GM08714 (cell line): ENCODE results near the gene NADK.

Experiments used
- H3K4me3 ChIP-seq: fragments of 200-500 bp; sonication (Bioruptor generic); 2 replicates; pipeline ENCODE4 v1.5.1; 2014; ENCODE audit warnings: mild to moderate bottlenecking, low read length, inconsistent platforms
- ZNF274 ChIP-seq: IDR thresholded peaks from 2 replicates; pipeline ENCODE4 v1.6.1; 2012; ENCODE audit warnings: mild to moderate bottlenecking, low read depth, low read length

NADK gene

DNA sequence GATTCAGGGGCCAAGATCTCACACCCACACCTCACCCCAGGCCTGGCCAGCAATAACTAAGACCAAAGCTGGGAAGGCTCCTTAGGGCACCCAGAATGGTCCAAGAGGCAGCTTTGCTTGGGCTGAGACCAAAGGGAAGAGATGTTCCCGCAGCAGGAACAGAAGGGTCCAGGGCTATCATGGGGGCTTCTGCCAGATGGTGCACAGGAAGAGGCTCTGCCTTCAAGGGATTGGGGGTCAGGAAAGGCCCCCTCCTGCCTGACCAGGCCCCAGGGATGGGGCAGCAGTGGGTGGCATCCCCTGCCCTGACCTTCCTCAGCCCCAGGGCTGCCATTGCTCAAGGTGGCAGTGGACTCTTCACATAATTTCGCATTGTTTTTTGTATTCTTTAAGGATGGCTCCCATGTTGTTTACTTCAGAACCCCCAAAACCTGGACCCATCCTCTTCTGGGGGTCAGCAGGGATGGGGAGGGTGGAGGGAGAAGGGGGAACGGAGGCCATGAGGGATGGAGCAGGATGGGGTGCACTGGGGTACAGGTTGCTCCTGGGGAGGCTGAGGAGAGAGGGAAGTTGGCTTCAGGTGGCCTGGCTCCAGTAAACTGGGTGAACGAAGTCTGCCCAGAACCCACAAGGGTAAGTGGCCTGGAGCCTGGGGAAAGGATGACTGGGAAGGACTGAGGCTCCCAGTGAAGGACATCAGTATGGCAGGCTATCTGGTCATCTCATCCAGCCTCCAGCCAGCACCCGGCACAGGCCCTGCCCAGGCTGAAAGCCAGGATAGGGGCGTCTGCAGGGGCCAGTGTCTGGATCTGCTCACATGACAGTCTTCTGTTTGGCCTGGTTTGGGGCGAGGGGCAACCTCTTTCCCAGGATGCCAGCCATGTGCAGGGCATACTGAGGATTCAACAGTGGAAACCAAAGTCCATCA, 2.6 kb upstream of the NADK start:
- no peak for TF ChIP-seq ZNF274
- no peak overlapping the region for H3K4me3 ChIP-seq

DNA sequence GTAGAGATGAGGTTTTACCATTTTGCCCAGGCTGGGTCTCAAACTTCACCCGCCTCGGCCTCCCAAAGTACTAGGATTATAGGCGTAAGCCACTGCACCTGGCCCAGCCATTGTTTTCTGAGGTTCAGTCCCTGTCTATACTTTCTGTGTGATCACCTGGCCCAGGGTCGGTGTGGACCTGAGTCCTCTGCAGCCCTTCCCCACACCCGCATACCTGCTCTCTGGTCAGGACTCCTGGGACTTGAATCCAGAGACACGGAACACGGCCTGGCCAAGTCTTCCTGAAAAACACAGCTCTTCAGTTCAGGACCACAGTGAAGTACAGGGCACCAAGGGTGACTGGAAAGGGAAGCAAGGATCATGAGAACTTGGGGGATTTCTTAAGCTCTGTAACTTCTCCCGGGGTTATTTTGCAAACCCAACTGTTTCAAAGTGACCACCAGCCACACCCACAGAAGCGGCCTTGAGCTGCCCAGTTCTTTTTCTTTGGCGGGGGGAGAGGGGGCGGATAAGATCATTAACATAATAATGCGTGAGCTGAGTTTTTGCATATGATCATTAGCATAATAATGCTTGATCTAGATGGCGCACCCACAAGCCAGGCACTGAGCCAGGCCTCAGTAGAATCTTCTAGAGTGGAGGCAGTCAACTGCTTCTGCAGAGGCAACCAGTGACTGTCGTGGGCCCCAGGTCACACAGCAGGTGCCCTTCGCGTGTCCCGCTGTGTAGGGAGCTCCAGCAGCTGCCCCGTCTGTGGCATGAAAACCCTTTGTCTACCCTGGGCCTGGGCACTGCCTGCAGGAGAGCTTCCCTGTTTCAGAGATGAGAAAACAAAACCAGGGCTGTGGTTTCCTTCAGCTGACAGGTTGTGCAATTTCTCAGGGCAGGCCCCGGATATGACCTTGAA, 1.7 kb upstream of the NADK start:
- no peak for TF ChIP-seq ZNF274
- peak overlapping the region; percentile 21; the same call in 1 of the 2 replicates for H3K4me3 ChIP-seq

DNA sequence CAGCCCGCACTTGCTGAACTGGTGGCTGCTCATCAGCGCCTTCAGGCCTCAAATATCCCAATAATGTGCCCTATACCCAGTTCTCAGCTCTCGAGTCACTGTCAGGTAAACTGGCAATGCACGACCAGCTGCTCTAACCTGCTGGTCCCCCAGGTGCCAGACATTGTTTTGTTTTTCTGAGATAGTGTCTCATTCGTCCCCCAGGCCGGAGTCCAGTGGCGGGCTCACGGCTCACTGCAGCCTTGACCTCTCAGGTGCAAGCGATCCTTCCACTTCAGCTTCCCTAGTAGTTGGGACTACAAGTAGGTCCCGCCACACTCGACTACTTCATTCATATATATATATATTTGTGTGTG, 1.0 kb upstream of the NADK start:
- H3K4me3 ChIP-seq = peak overlapping the region; percentile 21; the same call in 1 of the 2 replicates
- TF ChIP-seq ZNF274 = no peak

DNA sequence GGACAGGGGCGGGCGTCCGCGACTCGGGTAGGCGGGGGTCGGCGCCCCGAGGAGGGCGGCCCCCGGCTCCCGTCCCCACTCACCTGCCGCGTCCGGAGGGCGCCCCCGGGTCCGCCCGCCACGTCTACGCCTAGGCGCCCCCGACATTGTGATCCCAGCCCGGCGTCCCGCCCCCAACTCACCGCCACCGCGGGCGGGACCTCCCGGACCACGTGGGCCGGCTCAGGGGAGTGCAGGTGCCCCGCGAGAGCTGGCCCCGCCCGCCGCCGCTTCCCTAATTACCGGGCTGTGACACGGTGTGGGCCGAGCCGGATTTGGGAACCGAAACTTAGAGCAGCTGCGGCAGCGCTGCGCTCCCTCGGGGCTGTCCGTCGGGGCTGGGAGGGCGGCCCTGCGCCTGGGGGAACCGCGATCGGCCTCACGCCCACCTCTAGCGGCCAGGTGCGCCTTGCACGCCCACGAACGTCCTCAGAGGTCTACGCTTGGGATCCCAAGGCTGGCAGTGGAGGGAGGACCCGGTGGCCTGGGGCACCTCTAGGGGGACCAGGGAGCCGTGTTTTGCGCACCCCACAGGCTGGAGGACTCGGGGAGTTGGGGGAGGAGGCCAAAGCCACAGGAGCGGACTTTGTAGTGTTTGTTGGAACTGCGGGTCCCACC, 521 bp upstream of the NADK start:
- peak overlapping the region; percentile 93; the same call in 1 of the 2 replicates for H3K4me3 ChIP-seq
- TF ChIP-seq ZNF274 = no peak

DNA sequence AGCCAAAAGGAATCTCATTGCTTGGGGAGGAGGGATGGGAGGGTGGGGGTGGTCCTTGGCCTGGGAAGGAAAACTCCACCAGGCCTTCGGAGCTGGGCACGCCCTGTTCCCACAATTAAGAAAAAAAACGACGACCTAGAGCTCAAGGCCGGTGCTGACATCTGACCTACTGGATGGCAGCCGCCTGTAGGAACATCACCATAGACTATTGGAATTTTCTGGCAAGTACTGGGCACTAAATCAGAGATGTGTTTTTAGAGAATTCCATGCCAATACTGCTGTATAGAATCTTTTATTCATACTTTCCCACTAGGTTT, 729 bp downstream of the NADK start:
- TF ChIP-seq ZNF274 = no peak
- H3K4me3 ChIP-seq = peak overlapping the region; percentile 93

DNA sequence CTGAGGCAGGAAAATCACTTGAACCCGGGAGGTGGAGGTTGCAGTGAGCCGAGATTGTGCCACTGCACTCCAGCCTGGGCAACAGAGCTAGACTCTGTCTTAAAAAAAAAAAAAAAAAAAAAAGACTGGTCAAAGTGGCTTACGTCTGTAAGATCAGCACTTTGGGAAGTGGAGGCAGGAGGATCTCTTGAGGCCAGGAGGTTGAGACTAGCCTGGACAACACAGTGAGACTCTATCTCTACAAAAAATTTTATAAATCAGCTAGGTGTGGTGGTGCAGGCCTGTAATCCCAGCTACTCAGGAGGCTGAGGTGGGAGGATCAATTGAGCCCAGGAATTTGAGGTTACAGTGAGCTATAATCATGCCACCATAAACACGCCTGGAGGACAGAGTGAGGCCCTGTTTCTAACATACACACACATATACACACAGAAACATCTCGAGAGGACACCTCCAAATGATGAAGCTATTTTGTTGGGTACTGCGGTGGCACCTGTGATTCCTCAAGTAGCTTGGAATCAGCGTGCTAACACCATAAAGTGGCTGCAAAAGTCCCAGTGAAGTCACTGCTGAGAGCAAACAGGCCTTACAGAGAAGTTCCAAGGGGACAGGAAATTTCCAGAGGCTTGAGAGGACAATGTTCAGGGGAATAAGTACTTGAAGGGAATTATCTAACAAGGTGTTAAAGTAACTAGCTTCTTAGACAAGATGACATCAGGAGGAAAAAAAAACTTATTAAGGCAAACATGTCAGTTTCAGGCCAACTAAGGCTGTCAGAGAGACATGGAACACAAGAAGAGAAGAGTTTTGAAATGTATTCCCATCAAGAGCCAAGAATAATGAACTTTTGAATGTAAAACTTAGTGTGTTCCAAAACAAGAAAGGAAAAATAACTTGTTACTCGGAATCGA, 1.3 kb downstream of the NADK start:
- H3K4me3 ChIP-seq = peak overlapping the region; percentile 93
- no peak for TF ChIP-seq ZNF274

DNA sequence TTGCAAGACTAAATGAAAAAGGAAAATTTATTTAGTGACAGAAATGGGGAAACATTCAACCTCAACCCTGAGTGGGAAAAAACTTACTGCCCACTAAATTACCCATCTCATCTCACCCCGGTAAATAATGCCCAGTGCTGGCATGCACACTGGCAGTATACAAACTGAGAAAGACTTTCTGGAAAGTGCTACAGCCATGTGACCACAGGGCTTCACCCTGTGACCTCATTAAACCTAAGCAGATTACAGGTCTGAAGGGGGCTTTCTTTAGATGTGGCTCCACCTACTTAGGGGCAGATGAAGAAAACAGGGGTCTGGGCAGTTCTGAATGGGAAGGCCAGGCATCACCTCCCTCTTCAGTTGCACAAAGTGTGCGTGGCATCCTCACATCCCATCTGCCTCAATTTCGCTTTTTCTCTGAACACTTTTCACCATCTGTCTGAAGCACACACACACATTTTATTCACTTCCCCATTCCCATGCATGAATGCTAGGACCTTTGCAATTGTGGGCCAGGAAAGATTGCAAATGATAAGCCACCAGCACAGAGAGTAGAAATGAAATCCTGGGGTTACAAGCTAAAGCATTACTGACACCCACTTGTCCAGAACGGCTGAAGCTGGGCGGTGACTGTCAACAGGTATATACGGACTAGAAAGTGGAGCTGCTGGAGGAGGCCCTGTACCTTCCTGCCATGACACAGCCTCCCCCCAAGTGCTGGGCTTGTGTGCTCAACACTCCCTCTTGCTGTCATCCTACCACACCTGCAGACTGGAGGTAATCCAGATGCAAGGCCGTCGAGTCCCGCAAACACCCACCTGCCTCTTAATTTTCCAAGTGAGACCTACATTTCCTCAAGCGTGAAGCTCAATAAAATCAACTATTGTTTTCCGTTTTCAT, 2.7 kb downstream of the NADK start:
- no peak for TF ChIP-seq ZNF274
- peak overlapping the region; percentile 17; the same call in 1 of the 2 replicates for H3K4me3 ChIP-seq

DNA sequence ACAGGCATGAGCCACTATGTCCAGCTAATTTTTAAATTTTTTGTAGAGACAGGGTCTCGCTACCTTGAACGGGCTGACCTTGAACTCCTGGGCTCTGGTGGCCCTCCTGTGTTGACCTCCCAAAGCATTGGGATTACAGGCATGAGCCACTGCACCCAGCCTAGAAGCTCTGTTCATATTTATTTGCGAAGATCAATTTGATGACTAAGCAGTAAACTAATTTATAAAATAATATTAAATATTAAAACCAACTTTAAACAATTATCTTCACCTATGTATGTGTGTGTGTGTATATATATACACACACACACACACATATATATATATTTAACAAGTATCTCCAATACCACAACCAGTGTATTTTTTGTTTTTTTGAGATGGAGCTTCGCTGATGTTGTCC, 4.4 kb downstream of the NADK start:
- H3K4me3 ChIP-seq = no peak overlapping the region
- TF ChIP-seq ZNF274 = no peak

DNA sequence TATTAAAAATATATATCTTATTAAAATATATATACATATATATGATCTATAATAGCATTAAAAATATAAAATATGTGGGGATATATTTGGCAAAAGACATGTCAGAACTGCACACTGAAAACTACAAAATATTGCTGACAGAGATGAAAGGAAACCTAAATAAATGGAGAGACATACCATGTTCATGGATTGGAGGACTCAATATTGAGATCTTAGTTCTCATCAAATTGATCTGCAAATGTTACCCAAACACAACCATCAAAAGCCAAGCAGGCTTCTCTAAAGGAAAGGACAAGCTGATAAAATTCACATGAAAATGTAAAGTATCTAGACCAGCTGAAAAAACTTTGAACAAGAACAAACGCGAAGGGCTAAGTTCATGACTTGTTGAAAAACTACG, 7.2 kb downstream of the NADK start:
- TF ChIP-seq ZNF274 = no peak
- no peak overlapping the region for H3K4me3 ChIP-seq

DNA sequence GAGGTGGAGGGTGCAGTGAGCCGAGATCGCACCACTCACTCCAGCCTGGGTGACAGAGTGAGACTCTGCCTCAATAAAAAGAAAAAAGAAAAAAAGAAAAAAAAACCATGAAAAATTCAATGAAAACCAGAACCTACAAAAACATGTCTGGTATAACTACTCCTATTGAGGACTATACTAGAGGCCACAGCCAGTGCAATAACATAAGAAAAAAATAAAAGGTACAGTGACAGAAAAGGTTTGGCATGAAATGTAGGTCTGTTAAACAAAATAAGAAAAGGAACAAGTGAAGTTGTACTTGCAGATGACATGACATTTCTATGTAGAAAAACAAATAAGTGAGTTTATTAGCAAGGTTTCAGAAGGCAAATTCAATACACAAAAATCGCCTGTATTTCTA, 8.2 kb downstream of the NADK start:
- no peak overlapping the region for H3K4me3 ChIP-seq
- TF ChIP-seq ZNF274 = no peak

DNA sequence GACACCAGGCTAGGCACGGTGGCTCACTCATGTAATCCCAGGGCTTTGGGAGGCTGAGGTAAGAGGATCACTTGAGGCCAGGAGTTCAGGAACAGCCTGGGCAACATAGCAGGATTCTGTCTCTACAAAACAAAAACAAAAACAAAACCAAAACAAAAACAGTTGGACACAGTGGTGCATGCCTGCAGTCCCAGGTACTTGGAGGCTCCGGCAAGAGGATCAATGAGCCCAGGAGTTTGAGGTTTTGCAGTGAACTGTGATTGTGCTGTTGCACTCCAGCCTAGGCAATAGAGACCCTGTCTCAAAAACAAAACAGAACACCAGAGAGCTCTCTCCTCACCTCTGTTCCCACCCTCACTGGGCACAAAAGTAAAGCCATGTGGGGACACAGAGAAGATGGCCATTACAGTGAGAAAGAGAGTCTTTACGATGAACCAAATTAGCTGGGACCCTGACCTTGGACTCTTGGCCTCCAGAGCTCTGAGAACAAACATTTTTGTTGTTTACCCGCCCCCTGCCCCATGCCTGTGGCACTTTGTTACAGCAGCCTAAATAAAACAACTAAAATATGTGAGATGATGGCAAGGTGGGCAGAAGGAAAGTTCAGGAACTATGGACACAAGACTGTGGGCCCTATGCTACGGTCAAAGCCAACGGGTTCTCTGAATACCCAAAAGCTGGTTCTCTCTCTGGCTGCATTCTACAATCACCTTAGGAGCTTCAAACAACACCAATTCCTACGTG, 9.8 kb downstream of the NADK start:
- H3K4me3 ChIP-seq = no peak overlapping the region
- no peak for TF ChIP-seq ZNF274
